GM18519 (cell line): Measurements from ENCODE around the gene FOXN3.
A peak's percentile ranks its signal among the peaks of the same experiment; 100 is the strongest.
"Not testable (repeated sequence)": the region's sequence is repeated elsewhere in the genome, so short reads cannot be mapped to it uniquely, and the experiment has no call there.

Experiments used
- ATAC-seq: cut with Tn5 transposase; IDR thresholded peaks from one replicate; pipeline ENCODE4 v1.9.1; 2021; ENCODE audit warnings: mild to moderate bottlenecking, moderate library complexity; ENCODE audit not compliant: unreplicated experiment, low FRiP score

FOXN3 gene

GRCh38 chr14:89182326-89182725 lies 234.7 kb downstream of the FOXN3 start:
- no peak for ATAC-seq

- ATAC-seq: no peak
Measured at GRCh38 chr14:89180546-89180945, 236.5 kb downstream of the FOXN3 start.

GRCh38 chr14:89179891-89180404 lies 237.1 kb downstream of the FOXN3 start:
- ATAC-seq: no peak

- no peak for ATAC-seq
Measured at GRCh38 chr14:89178800-89179535, 238.1 kb downstream of the FOXN3 start.

- no peak for ATAC-seq
Measured at GRCh38 chr14:89178376-89178775, 238.7 kb downstream of the FOXN3 start.

- no peak for ATAC-seq
Measured at GRCh38 chr14:89175881-89176799, 240.9 kb downstream of the FOXN3 start.

- no peak for ATAC-seq
Measured at GRCh38 chr14:89171628-89172027, 245.4 kb downstream of the FOXN3 start.

- no peak for ATAC-seq
Measured at GRCh38 chr14:89171168-89171567, 245.9 kb downstream of the FOXN3 start.

GRCh38 chr14:89167705-89168104 lies 249.3 kb downstream of the FOXN3 start:
- no peak for ATAC-seq

- no peak for ATAC-seq
Measured at GRCh38 chr14:89166633-89167032, 250.4 kb downstream of the FOXN3 start.

- peak; percentile 48 for ATAC-seq
Measured at GRCh38 chr14:89165189-89166181, 251.5 kb downstream of the FOXN3 start.

- ATAC-seq: peak; percentile 21
Measured at GRCh38 chr14:89164168-89165073, 252.6 kb downstream of the FOXN3 start.

GRCh38 chr14:89163031-89163636 lies 253.9 kb downstream of the FOXN3 start:
- ATAC-seq: no peak

GRCh38 chr14:89162586-89162985 lies 254.4 kb downstream of the FOXN3 start:
- ATAC-seq: no peak

- ATAC-seq: no peak
Measured at GRCh38 chr14:89160437-89160836, 256.6 kb downstream of the FOXN3 start.

GRCh38 chr14:89158701-89159100 lies 258.3 kb downstream of the FOXN3 start:
- ATAC-seq: no peak

- ATAC-seq: not testable (repeated sequence)
Measured at GRCh38 chr14:89158104-89158503, 258.9 kb downstream of the FOXN3 start.

- no peak for ATAC-seq
Measured at GRCh38 chr14:89155491-89155890, 261.5 kb downstream of the FOXN3 start.

- not testable (repeated sequence) for ATAC-seq
Measured at GRCh38 chr14:89151693-89152092, 265.3 kb downstream of the FOXN3 start.
